Measurements from ENCODE around the gene TICAM2. TPM values are rescaled to one million over a fixed set of nuclear protein-coding genes. Genes with fewer than 3 reads are reported as not detected.

The TICAM2 gene
- total and polyA plus RNA-seq, 9 of the 15 experiments (the other 6 are each of a cell fraction or from before 2014, with no cell fraction given) = 0.15 to 1.8 (median 0.98) TPM

DNA sequence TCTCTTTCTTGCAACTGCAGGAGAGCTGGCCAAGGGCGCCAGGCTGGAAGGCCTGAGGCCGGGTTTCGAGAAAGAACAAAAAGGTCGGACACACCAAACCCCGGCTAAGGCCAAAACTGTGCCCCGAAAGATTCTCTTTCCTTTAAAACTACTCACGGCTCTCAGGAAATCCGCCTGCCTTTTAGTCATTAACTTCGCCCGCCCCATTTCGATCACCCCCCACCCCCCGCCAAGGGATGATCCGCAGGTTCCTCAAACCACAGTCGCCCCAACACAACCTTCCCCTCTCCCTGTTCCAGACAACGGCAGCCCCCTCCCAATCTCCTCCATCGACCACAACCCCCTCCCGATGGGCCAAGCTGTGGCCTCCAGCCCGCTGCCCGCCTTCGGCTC lies 58.2 kb downstream of the TICAM2 start:
- H3K4me2 ChIP-seq (ENCODE audit: insufficient read depth, low read length) = peak overlapping the region; percentile 83; the same call in 1 of the 2 replicates
- DNase-seq (ENCODE audit: extremely low read depth in 1 of 4, low spot score in 3 of 4) = peak in 2 of 4 experiments; percentile 38 to 42
- no TSS peak for BruUV-seq (replicated peaks)
- TF ChIP-seq, protein P1, sequence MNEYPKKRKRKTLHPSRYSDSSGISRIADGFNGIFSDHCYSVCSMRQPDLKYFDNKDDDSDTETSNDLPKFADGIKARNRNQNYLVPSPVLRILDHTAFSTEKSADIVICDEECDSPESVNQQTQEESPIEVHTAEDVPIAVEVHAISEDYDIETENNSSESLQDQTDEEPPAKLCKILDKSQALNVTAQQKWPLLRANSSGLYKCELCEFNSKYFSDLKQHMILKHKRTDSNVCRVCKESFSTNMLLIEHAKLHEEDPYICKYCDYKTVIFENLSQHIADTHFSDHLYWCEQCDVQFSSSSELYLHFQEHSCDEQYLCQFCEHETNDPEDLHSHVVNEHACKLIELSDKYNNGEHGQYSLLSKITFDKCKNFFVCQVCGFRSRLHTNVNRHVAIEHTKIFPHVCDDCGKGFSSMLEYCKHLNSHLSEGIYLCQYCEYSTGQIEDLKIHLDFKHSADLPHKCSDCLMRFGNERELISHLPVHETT (CRISPR knock-in tag; conservative IDR thresholded peaks at IDR 0.05 in 1 of 2, IDR thresholded peaks at IDR 0.05 in 1 of 2) = 0 out of 4 replicates have a peak, but pooled peaks of 1 of the 2 experiments have one; percentile 10
- TF ChIP-seq ZNF75A (CRISPR knock-in tag; IDR thresholded peaks at IDR 0.05) (no peak), KDM4B (IDR thresholded peaks at IDR 0.05; ENCODE audit: borderline replicate concordance in 2 of 2, low read depth in 1 of 2) (no peak), HCFC1 (IDR thresholded peaks at IDR 0.05; ENCODE audit: low read depth, low read length) (no peak), HNRNPK (IDR thresholded peaks at IDR 0.05; ENCODE audit: low read depth, low read length, poor library complexity, severe bottlenecking) (no peak), NFRKB (IDR thresholded peaks at IDR 0.05; ENCODE audit: low read depth) (0 out of 2 replicates have a peak, but pooled peaks have one; percentile 22), RB1 (IDR thresholded peaks at IDR 0.05; ENCODE audit: low read depth) (no peak), NFE2 (IDR thresholded peaks at IDR 0.05; ENCODE audit: low read depth) (no peak), MTA1 (IDR thresholded peaks at IDR 0.05; ENCODE audit: borderline replicate concordance) (no peak), ZC3H11A (IDR thresholded peaks at IDR 0.05; ENCODE audit: low read depth, low read length) (no peak), SIRT6 (IDR thresholded peaks at IDR 0.05; ENCODE audit: low read depth, low read length) (no peak), SPI1 (IDR thresholded peaks at IDR 0.05; ENCODE audit: borderline replicate concordance, low read depth, low read length) (no peak)
- TF ChIP-seq, protein P2, sequence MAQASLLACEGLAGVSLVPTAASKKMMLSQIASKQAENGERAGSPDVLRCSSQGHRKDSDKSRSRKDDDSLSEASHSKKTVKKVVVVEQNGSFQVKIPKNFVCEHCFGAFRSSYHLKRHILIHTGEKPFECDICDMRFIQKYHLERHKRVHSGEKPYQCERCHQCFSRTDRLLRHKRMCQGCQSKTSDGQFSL (CRISPR knock-in tag; IDR thresholded peaks at IDR 0.05) = no peak
- TF ChIP-seq, protein P2 (tag; IDR thresholded peaks at IDR 0.05) = 0 out of 4 replicates have a peak, but pooled peaks of 1 of the 2 experiments have one; percentile 39
- TF ChIP-seq, protein P3, sequence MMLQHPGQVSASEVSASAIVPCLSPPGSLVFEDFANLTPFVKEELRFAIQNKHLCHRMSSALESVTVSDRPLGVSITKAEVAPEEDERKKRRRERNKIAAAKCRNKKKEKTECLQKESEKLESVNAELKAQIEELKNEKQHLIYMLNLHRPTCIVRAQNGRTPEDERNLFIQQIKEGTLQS (IDR thresholded peaks at IDR 0.05) = no peak
- TF ChIP-seq, protein P3 (CRISPR knock-in tag; conservative IDR thresholded peaks at IDR 0.05) = no peak
- TF ChIP-seq, protein P4, sequence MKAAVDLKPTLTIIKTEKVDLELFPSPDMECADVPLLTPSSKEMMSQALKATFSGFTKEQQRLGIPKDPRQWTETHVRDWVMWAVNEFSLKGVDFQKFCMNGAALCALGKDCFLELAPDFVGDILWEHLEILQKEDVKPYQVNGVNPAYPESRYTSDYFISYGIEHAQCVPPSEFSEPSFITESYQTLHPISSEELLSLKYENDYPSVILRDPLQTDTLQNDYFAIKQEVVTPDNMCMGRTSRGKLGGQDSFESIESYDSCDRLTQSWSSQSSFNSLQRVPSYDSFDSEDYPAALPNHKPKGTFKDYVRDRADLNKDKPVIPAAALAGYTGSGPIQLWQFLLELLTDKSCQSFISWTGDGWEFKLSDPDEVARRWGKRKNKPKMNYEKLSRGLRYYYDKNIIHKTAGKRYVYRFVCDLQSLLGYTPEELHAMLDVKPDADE (conservative IDR thresholded peaks at IDR 0.05; ENCODE audit: control insufficient read depth, low read depth, low read length) = 0 out of 2 replicates have a peak, but pooled peaks have one; percentile 12

More for the DNA sequence above, 58.2 kb downstream of the TICAM2 start:
- Histone ChIP-seq H3K9me3 (replicated peaks; ENCODE audit: control insufficient read depth, insufficient read depth, low read depth, low read length) (peaks cover 10% of the 10 kb centered on the region), H3K79me2 (ENCODE audit: control insufficient read depth, insufficient read depth, low read length) (peaks cover 52% of the 10 kb centered on the region), H3K27ac (ENCODE audit: extremely low read depth, low read depth, low read length) (peak overlapping the region; percentile 89), H2AFZ (ENCODE audit: low read depth, low read length) (peak overlapping the region; percentile 80), H3K36me3 (ENCODE audit: control insufficient read depth, insufficient read depth, low read length) (peaks cover 34% of the 10 kb centered on the region; the same call in 2 of the 3 replicates), H3K4me1 (replicated peaks in 1 of 2; ENCODE audit: control insufficient read depth in 2 of 2, insufficient read depth in 2 of 2, low read length in 2 of 2) (peaks cover 3 to 7% of the 10 kb centered on the region in 2 experiments; a peak in 2 of 5 replicates), H4K20me1 (replicated peaks; ENCODE audit: control insufficient read depth, insufficient read depth, low read length) (peaks cover 5% of the 10 kb centered on the region; the same call in 1 of the 2 replicates), H3K9me1 (ENCODE audit: control insufficient read depth, insufficient read depth, low read length) (no peaks in the 10 kb centered on the region), H3K27me3 (ENCODE audit: control insufficient read depth in 2 of 2, insufficient read depth in 2 of 2, low read length in 2 of 2) (no peaks in the 10 kb centered on the region), H3K4me3 (peak overlapping the region; percentile 84), H3K9ac (ENCODE audit: insufficient read depth in 1 of 2, low read depth in 2 of 2, low read length in 2 of 2) (peak overlapping the region; percentile 78 to 97)
- POLR2A ChIA-PET = interaction anchor here (0.7 to 2.3 kb wide), 6 partner anchors 10 to 25 kb away, joined by 3 to 6 read pairs (median 4); no protein-coding TSS in a partner anchor
- FAIRE-seq (no peak), ATAC-seq (peak; percentile 57)
- intact Hi-C loops (cut with micrococcal nuclease) = loop anchor here (5.0 kb wide), 3 partner anchors 83 to 298 kb away; partner anchors contain the start of genes AP3S1, ATG12, PGGT1B and TMED7
- in situ Hi-C loops (cut with MboI) = no loop called here
- 0% methylated on average over 13 of the region's 20 CpGs for WGBS (ENCODE audit: insufficient coverage, low coverage, missing lambda C conversion rate)
- CTCF ChIA-PET (ENCODE audit: low intra/inter-chr PET ratio) = interaction anchor here (0.6 kb wide), 1 partner anchor 447 kb away, joined by 3 read pairs; no protein-coding TSS in a partner anchor
